Measurements from ENCODE around the gene TSC22D2.
A peak's percentile ranks its signal among the peaks of the same experiment; 100 is the strongest.

Gene TSC22D2

GRCh38 chr3:150408221-150409124, at the start of gene TSC22D2:
Gene TSC22D2, plus strand, starts transcription at chr3:150408298. Its CDS starts 1,053 bp downstream, at chr3:150409351.
- in situ Hi-C loops (cut with HindIII; ENCODE audit: low pct_ligation_motif_present, low pct_unique_long_range_greater_than_20kb, low sequenced_read_pairs), result no loop called here
- peak; percentile 91 for DNase-seq

- no peak for DNase-seq
- in situ Hi-C loops (cut with HindIII; ENCODE audit: low pct_ligation_motif_present, low pct_unique_long_range_greater_than_20kb, low sequenced_read_pairs), result no loop called here
Measured at GRCh38 chr3:150359381-150359780, 48.7 kb upstream of the TSC22D2 start.

DNA sequence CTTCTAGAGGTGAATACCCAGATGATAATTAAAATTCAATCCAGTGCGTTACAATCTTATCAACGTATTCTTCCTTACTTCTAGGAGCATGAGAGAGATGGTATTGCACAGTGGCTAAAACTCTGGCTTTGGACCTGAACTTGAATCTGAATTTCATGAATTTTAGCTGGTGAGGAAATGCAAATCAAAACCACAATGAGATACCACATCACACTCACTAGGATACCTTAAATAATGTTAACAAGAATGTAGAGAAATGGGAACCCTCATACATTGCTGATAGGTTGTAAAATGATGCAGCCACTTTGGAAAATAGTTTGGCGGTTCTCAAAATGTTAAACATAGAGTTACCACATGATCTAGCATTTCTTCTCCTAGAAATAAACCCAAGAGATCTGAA, 47.1 kb upstream of the TSC22D2 start:
- DNase-seq, result no peak
- in situ Hi-C loops (cut with HindIII; ENCODE audit: low pct_ligation_motif_present, low pct_unique_long_range_greater_than_20kb, low sequenced_read_pairs), result no loop called here

DNA sequence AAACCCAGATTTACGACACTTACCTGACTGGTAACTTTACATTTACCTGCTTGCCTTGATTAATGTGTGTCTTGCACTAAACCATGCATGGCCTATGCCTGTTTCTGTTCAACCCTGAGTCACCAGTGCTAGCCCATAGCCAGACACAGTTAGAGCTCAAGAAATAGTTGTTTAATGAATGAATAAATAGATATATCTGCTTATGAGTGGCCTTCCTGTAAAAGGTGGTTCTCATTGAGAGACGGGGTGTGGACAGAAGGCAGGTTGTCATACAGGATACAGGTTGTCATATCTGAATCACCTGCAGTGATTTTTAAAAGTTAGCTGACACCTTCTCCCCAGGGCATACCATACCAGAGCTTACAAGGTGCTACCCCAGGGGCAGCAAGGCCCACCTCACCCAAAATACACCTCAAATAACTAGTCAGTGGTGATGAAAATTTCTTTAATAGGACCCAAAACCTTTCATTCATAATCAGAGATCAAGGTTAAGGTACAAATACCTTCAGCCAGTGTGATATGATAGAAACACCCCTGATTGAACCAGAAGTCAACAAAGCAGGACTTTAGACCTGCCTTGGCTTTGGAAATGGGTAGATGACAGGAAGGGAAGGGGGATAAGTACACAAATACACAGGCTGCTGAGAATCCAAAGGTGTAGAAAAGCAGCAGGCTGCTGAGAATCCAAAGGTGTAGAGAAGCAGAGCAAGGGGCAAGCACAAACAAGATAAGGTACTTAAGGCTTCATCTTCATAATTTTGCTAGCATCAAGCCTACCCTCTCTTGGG, 45.4 kb upstream of the TSC22D2 start:
- in situ Hi-C loops (cut with HindIII; ENCODE audit: low pct_ligation_motif_present, low pct_unique_long_range_greater_than_20kb, low sequenced_read_pairs), result no loop called here
- no peak for DNase-seq

- in situ Hi-C loops (cut with HindIII; ENCODE audit: low pct_ligation_motif_present, low pct_unique_long_range_greater_than_20kb, low sequenced_read_pairs), result no loop called here
- DNase-seq, result no peak
Measured at GRCh38 chr3:150363420-150363819, 44.7 kb upstream of the TSC22D2 start.

DNA sequence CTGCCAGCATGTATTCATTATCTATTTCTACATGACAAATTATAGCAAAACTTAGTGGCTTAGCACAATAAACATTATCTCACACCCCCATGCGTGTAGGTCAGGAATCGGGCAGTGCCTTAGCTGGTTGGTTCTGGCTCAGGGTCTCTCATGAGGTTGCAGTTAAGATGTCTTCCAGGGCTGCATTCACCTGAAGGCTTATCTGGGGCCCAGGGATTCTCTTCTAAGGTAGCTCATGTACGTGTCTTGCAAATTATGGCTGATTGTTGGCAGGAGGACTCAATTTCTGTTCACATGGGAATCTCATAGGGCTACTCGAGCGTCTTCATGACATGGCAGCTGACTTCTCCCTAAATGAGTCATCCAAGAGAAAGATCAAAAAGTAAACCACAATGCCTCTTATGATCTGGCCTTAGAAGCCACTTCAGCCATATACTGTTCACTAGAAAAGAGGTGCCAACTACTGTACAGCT, 42.9 kb upstream of the TSC22D2 start:
- peak; percentile 73 for DNase-seq
- in situ Hi-C loops (cut with HindIII; ENCODE audit: low pct_ligation_motif_present, low pct_unique_long_range_greater_than_20kb, low sequenced_read_pairs), result no loop called here

DNA sequence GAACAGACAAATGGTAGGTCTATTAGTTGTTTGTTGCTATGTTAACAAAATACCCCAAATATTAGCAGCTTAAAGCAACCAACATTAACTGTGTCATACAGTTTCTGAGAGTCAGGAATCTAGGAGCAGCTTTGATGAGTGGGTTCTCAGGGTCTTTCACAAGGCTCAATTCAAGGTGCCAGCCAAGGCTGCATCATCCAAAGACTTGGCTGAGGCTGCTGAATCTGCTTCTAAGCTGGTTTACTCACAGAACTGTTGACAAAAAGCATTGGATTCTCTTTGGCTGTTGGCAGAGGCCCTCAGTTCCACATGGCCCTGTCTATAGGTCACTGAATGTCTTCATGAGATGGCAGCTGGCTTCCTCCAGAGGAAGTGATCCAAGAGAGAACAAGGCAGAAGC, 40.3 kb upstream of the TSC22D2 start:
- DNase-seq, result no peak
- in situ Hi-C loops (cut with HindIII; ENCODE audit: low pct_ligation_motif_present, low pct_unique_long_range_greater_than_20kb, low sequenced_read_pairs), result no loop called here

- peak; percentile 97 for DNase-seq
- in situ Hi-C loops (cut with HindIII; ENCODE audit: low pct_ligation_motif_present, low pct_unique_long_range_greater_than_20kb, low sequenced_read_pairs), result no loop called here
Measured at GRCh38 chr3:150370122-150370602, 37.9 kb upstream of the TSC22D2 start.

GRCh38 chr3:150370999-150371398, 37.1 kb upstream of the TSC22D2 start:
- DNase-seq, result peak; percentile 54
- in situ Hi-C loops (cut with HindIII; ENCODE audit: low pct_ligation_motif_present, low pct_unique_long_range_greater_than_20kb, low sequenced_read_pairs), result no loop called here

GRCh38 chr3:150371741-150372254, 36.3 kb upstream of the TSC22D2 start:
- peak; percentile 98 for DNase-seq

GRCh38 chr3:150372320-150372719, 35.8 kb upstream of the TSC22D2 start:
- in situ Hi-C loops (cut with HindIII; ENCODE audit: low pct_ligation_motif_present, low pct_unique_long_range_greater_than_20kb, low sequenced_read_pairs), result no loop called here
- DNase-seq, result no peak

More at GRCh38 chr3:150371741-150372254, 36.3 kb upstream of the TSC22D2 start:
- in situ Hi-C loops (cut with HindIII; ENCODE audit: low pct_ligation_motif_present, low pct_unique_long_range_greater_than_20kb, low sequenced_read_pairs), result no loop called here

- peak; percentile 63 for DNase-seq
- in situ Hi-C loops (cut with HindIII; ENCODE audit: low pct_ligation_motif_present, low pct_unique_long_range_greater_than_20kb, low sequenced_read_pairs), result no loop called here
Measured at GRCh38 chr3:150372722-150373121, 35.4 kb upstream of the TSC22D2 start.

- in situ Hi-C loops (cut with HindIII; ENCODE audit: low pct_ligation_motif_present, low pct_unique_long_range_greater_than_20kb, low sequenced_read_pairs), result no loop called here
- no peak for DNase-seq
Measured at GRCh38 chr3:150373234-150373875, 34.7 kb upstream of the TSC22D2 start.

DNA sequence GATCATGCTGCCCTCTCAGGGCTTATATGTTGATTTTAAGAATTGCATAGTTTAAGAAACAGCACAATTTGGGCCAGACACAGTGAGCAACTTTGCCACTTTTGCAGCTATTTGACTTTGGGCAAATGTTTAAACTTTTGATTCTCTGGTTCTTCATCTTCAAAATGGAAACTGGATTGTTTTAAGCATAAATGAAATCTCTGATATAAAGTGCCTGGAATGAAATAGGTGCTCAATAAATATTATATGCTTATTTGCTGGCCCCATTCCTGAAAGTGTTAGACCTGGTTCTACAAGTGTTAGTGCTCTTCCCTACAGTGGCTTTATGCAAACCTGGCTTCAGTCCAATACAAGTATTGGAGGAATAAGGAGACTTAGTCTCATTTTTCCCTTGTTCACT, 33.1 kb upstream of the TSC22D2 start:
- DNase-seq, result no peak
- in situ Hi-C loops (cut with HindIII; ENCODE audit: low pct_ligation_motif_present, low pct_unique_long_range_greater_than_20kb, low sequenced_read_pairs), result no loop called here

- in situ Hi-C loops (cut with HindIII; ENCODE audit: low pct_ligation_motif_present, low pct_unique_long_range_greater_than_20kb, low sequenced_read_pairs), result no loop called here
- DNase-seq, result no peak
Measured at GRCh38 chr3:150376001-150376848, 31.9 kb upstream of the TSC22D2 start.

DNA sequence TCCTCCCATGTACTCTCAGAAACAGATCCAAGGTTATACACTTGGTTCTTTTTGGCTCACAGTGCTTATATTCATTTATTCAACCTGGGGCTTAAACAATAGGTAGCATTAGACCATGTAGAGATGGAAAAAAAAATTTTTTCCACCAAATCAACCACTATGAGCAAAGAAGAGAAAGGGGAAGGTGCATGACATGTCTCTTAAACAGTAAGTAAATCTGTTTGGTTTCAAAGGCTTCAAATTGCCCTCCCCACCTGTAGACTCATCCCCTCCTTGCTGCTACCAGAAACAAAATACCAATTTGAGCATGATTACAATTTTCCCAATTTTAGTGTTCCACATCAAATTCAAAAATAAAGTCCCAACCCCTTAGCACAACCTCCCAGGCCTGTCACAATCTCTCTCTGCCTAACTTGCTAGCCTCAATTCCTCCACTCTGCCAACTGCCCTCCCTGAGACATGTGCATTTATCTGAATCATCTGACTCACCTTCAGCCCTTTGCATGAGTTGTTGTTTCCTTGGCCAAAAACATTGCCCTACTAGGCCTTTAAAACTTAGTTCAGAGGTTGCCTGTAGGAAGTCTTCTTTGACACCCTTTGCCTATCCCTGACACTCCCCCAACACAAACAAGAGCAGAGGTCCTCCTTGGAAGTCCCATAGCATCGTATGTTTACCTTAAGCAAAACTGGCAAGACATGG, 30.3 kb upstream of the TSC22D2 start:
- in situ Hi-C loops (cut with HindIII; ENCODE audit: low pct_ligation_motif_present, low pct_unique_long_range_greater_than_20kb, low sequenced_read_pairs), result no loop called here
- DNase-seq, result no peak

- in situ Hi-C loops (cut with HindIII; ENCODE audit: low pct_ligation_motif_present, low pct_unique_long_range_greater_than_20kb, low sequenced_read_pairs), result no loop called here
Measured at GRCh38 chr3:150378301-150378748, 29.8 kb upstream of the TSC22D2 start.

More at GRCh38 chr3:150378301-150378748, 29.8 kb upstream of the TSC22D2 start:
- DNase-seq, result no peak
